ENCODE data around the gene ARL6IP6. TPM values are rescaled to one million over a fixed set of nuclear protein-coding genes. Genes with fewer than 3 reads are reported as not detected.
A peak's percentile ranks its signal among the peaks of the same experiment; 100 is the strongest.
"Not testable (repeated sequence)": the region's sequence is repeated elsewhere in the genome, so short reads cannot be mapped to it uniquely, and the experiment has no call there.

ARL6IP6 gene
- total and polyA plus RNA-seq, 12 donors = 4.1 to 8.1 (median 6.8) TPM

DNA sequence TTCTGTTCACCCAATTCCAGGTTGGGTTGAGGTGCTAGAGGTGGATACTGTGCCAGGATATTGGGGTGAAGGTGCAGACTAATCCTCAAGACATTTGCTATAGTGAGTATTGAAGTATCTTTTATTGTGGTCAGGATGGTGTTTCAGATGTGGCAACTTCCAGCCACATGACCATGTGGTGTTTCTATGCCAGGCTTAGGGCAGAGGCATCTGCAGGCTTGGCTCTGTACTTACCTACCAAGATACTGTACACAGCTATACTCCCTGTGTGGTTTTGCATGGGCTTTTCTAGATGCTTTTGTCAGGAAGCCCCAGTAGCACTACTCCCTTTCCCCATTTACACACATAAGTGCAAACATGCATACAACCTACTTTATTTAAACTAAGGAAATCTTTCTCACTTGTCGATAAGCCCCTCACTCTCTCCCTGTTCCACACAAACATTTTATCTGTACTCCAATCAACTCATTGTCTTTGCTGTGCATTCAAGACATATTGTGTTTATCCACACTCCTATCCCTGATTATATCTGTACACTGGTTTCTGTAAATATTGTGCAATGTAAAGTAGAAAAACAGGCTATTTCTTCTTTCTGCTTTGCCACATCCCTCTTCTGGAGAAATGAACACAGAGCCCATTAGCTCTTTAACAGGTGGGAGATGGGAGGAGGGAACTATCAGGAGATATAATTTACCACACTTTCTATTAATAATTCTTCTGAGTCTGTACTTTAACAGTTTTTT lies 12.3 kb downstream of the ARL6IP6 start:
- no peaks in the 10 kb centered on the region for H3K9me3 ChIP-seq
- DNase-seq (no peak), ATAC-seq (peak in 3 of 8 donors; percentile 20 to 45 (median 43))
- TF ChIP-seq CTCF (IDR thresholded peaks at IDR 0.05) = no peak
- 87 to 91% methylated on average over 1 of the region's 1 CpG for WGBS, 2 donors
- intact Hi-C loops (cut with DNase I) = no loop called here
- H3K4me3 ChIP-seq = peak overlapping the region in 1 of 10 donors; percentile 3
- peak overlapping the region in 1 of 10 donors; percentile 18 for H3K27ac ChIP-seq
- H3K36me3 ChIP-seq = peaks cover 0 to 15% (median 6%) of the 10 kb centered on the region in 9 donors
- H3K4me1 ChIP-seq = peaks cover 0 to 25% (median 0%) of the 10 kb centered on the region in 9 donors
- no peaks in the 10 kb centered on the region for H3K27me3 ChIP-seq

DNA sequence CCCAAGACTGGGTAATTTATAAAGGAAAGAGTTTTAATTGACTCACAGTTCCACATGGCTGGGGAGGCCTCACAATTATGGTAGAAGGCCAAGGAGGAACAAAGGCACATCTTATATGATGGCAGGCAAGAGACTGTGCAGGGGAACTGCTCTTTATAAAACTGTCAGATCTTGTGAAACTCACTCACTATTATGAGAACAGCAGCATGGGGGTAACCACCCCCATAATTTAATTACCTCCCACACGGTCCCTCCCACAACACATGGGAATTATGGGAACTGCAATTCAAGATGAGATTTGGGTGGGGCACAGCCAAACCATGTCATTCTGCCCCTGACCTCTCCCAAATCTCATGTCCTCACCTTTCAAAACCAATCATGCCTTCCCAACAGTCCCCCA lies 19.1 kb downstream of the ARL6IP6 start:
- H3K9me3 ChIP-seq; H3K27me3 ChIP-seq; ATAC-seq; H3K4me3 ChIP-seq; H3K4me1 ChIP-seq; intact Hi-C loops (cut with DNase I); H3K27ac ChIP-seq; DNase-seq: not testable (repeated sequence)
- 93 to 96% methylated on average over 1 of the region's 1 CpG for WGBS, 2 donors
- peaks cover 0 to 49% (median 8%) of the 10 kb centered on the region in 9 donors for H3K36me3 ChIP-seq

GRCh38 chr2:152738438-152738837 lies 20.0 kb downstream of the ARL6IP6 start:
- no peak for TF ChIP-seq CTCF (IDR thresholded peaks at IDR 0.05)
- Histone ChIP-seq H3K27me3 (no peaks in the 10 kb centered on the region), H3K9me3 (no peaks in the 10 kb centered on the region), H3K4me3 (no peak overlapping the region), H3K4me1 (no peaks in the 10 kb centered on the region), H3K36me3 (peaks cover 0 to 49% (median 8%) of the 10 kb centered on the region in 9 donors), H3K27ac (no peak overlapping the region)
- 96 to 98% methylated on average over 2 of the region's 2 CpGs for WGBS, 2 donors
- DNase-seq (no peak), ATAC-seq (no peak)
- intact Hi-C loops (cut with DNase I) = no loop called here

DNA sequence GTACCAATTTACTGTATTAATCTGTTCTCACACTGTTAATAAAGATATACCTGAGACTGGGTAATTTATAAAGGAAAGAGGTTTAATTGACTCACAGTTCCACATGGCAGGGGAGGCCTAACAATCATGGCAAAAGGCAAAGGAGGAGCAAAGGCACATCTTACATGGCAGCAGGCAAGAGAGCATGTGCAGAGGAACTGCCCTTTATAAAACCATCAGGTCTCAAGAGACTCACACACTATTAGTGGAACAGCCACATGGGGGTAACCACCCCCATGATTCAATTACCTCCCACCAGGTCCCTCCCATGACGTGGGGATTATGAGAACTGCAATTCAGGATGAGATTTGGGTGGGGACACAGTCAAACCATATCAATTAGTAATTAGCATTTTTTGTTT lies 21.3 kb downstream of the ARL6IP6 start:
- H3K9me3 ChIP-seq, ATAC-seq, H3K4me1 ChIP-seq, H3K27ac ChIP-seq, DNase-seq, H3K27me3 ChIP-seq, H3K4me3 ChIP-seq: not testable (repeated sequence)
- 81 to 85% methylated on average over 1 of the region's 1 CpG for WGBS, 2 donors
- H3K36me3 ChIP-seq = peaks cover 0 to 56% (median 8%) of the 10 kb centered on the region in 9 donors
- intact Hi-C loops (cut with DNase I) = loop anchor here in 1 of 10 donors (10.0 kb wide), 1 partner anchor 735 kb away; the partner anchor contains the start of gene RPRM

DNA sequence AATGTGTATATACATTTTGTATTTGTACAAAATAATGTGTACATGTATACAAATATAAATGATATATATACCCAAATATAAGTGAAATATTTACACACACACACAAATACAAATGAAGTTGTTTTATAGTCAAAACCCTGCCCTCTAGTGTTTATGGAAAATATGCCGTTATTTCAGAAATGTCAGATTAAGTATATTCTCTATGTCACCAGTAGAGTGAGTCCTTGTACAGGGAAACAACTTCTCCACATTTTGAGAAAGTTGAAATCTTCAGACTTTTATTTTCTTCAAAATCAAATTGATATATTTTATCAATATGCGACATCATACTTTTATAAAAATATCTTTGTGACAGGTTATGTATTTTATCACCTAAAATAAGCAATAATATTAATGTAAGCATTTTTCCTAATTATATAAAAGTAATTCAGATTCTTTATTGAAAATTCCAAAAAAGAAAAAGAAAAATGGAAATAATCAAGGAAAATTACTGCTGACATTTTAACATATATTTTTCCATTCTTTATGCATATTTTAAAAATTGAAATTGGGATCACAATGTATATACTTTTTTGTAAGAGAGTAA lies 22.4 kb downstream of the ARL6IP6 start:
- Histone ChIP-seq H3K9me3 (no peaks in the 10 kb centered on the region), H3K4me3 (no peak overlapping the region), H3K27me3 (no peaks in the 10 kb centered on the region), H3K27ac (no peak overlapping the region), H3K36me3 (peaks cover 0 to 53% (median 7%) of the 10 kb centered on the region in 9 donors), H3K4me1 (no peaks in the 10 kb centered on the region)
- intact Hi-C loops (cut with DNase I) = loop anchor here in 1 of 10 donors (10.0 kb wide), 1 partner anchor 734 kb away; the partner anchor contains the start of gene RPRM
- DNase-seq (no peak), ATAC-seq (peak in 1 of 8 donors; percentile 42)
- WGBS, 2 donors = 37 to 52% methylated on average over 2 of the region's 2 CpGs
- TF ChIP-seq CTCF (IDR thresholded peaks at IDR 0.05) = peak; percentile 51 to 89 (median 70)

All from heart right ventricle (tissue), 16 donors.